Measurements from ENCODE around the gene NPY4R2. TPM values are rescaled to one million over a fixed set of nuclear protein-coding genes. Genes with fewer than 3 reads are reported as not detected.
"Not testable (repeated sequence)": the region's sequence is repeated elsewhere in the genome, so short reads cannot be mapped to it uniquely, and the experiment has no call there.

NPY4R2 gene
- total and polyA plus RNA-seq, 9 donors, result not detected

DNA sequence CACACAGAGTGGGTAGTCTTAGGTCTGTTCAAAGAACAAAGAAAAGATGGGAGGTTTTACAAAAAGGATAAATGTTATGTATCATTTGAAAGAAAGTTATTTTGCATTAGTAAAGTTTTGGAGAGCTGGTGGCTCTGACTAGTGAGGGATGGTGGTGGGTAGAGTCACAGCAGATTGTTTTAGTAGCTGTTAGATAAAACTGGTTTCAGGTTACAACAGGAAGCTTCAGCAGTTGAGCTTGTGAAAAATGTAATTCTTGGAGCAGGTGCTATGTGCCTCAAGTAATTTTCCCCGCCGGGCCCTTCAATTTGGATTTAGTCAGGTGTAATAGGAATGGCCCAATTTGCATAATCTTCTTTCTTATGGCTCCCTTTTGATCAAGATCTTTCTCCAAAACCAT lies 20.6 kb upstream of the NPY4R2 start:
- intact Hi-C loops (cut with DNase I); H3K9me3 ChIP-seq; H3K36me3 ChIP-seq; H3K4me1 ChIP-seq (ENCODE audit: insufficient read depth); DNase-seq; H3K27ac ChIP-seq; H3K4me3 ChIP-seq; H3K27me3 ChIP-seq: not testable (repeated sequence)
- no CpG with 5 or more reads among the region's 2 CpGs for WGBS, 3 donors

DNA sequence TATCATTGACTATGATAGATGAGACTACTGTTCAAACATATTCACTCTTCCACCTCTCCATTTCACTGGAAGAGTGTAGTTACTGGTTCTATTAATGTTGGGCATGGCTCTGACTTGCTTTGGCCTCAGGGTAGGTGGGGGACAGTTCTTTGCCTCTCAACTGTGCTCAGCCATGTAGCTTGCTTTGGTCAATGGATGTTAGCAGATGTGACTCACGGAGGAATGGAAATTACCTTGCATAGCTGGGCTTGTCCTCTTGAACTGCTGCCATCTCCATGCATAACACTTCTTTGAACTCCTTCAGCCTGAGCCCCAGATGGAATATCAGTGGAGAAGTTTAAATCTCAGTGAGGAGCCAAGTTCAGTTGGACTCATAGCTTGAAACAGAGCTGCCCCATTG lies 9.1 kb upstream of the NPY4R2 start:
- 100% methylated on average over 1 of the region's 1 CpG; no CpG with 5 or more reads in 2 of the 3 donors for WGBS, 3 donors
- H3K36me3 ChIP-seq; H3K4me3 ChIP-seq; DNase-seq; H3K4me1 ChIP-seq (ENCODE audit: insufficient read depth); H3K27ac ChIP-seq; H3K27me3 ChIP-seq; H3K9me3 ChIP-seq; intact Hi-C loops (cut with DNase I): not testable (repeated sequence)

DNA sequence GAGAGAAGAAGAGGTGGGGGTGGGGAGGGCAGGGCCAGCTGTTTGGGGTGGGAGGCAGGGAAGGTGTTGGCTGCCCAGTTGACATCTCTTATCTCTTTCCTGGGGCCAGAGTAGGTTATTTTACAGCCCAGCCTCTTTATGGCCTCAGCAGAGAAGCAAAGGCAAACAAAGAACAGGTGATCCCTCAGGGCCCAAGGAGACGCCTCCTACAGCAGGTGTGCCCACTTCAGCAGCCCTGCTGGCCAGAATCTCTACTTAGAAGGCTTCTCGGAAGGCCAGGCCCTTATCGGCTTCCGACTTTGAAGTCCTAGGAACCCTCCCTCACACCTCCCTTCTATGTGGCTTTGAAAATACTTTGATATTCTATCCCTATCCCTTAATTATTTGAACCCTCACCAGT lies 8.0 kb upstream of the NPY4R2 start:
- DNase-seq; H3K9me3 ChIP-seq; H3K4me1 ChIP-seq (ENCODE audit: insufficient read depth); H3K27ac ChIP-seq; intact Hi-C loops (cut with DNase I); H3K4me3 ChIP-seq; H3K27me3 ChIP-seq; H3K36me3 ChIP-seq: not testable (repeated sequence)
- 73% methylated on average over 4 of the region's 4 CpGs; no CpG with 5 or more reads in 2 of the 3 donors for WGBS, 3 donors

DNA sequence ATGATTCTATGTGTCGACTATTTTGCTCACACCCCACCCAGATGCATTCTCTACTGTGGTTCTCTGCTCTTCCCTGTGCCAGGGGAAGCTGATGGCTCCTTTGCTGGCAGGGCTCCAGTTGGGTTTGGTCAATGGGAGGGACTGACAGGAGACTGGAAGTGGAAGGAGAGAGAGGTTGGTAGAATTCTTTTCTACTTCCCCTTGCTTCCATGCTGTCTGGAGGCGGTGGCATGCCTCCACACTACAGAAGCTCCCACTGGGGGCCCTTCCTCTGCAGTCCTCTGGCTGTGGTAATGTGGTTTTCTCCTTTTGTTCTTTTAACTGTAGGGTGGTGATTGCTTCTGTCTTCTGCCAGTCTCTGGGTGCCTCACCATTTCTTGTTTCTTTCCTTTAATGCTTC lies 4.4 kb upstream of the NPY4R2 start:
- H3K4me1 ChIP-seq (ENCODE audit: insufficient read depth); H3K4me3 ChIP-seq; H3K36me3 ChIP-seq; DNase-seq; intact Hi-C loops (cut with DNase I); H3K27me3 ChIP-seq; H3K9me3 ChIP-seq; H3K27ac ChIP-seq: not testable (repeated sequence)
- no CpG with 5 or more reads among the region's 2 CpGs for WGBS, 3 donors

DNA sequence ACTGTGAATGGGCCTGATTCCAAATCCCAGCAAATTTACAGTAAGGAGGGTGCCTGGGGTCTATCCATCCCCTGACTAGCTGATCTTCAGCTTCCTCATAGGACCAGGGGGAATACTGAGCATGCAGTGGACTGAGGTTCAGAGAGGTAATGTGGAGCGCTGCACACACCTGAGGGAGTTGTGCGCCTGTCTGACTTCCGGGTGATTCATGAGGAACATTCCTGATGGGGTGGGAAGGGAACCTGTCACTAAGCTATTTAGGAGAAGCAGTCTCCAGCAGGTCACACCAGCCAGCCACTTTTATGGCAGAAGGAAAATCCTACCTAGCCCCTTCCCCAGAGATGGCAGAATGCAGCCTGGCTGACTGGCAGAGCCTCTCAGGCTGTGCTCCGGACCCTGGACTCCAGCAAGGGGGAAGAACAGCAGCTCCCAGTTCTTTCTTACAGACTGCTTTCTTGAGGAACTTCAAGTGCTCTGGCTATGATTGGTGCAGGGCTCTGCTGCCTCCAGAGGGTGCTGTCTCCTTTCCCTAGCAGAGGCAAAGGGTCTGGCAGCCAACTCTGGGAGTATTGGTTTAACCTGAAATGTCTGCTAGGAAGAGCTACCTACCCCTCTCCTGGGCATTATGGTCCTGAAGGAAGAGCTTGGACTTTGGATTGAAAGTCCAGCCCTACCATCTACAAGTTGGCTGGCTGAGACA lies 2.5 kb upstream of the NPY4R2 start:
- H3K36me3 ChIP-seq; H3K27ac ChIP-seq; H3K4me1 ChIP-seq (ENCODE audit: insufficient read depth); H3K27me3 ChIP-seq; intact Hi-C loops (cut with DNase I); H3K9me3 ChIP-seq; DNase-seq; H3K4me3 ChIP-seq: not testable (repeated sequence)
- WGBS, 3 donors, result 33% methylated on average over 1 of the region's 4 CpGs; no CpG with 5 or more reads in 2 of the 3 donors

DNA sequence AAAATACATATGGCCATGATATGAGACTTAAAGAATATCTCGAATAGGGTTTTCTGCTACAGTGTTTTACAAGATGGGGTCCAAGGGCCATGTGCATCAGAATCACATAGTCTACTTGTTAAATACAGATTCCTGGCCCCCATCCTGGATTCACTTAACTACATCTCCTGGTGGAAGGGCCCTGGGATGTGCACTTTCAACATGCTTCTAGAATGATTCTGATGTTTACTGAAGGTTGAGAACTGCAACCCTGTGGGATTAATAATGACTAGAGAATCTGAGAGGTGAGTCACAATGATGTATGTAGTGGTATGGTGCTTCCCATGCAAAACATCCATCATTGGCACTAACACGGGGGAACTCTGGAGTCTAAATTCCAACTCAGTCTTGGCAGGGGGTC lies 2.1 kb downstream of the NPY4R2 start:
- H3K36me3 ChIP-seq; H3K9me3 ChIP-seq; intact Hi-C loops (cut with DNase I); H3K4me3 ChIP-seq; H3K27me3 ChIP-seq; H3K4me1 ChIP-seq (ENCODE audit: insufficient read depth); DNase-seq; H3K27ac ChIP-seq: not testable (repeated sequence)
- WGBS, 3 donors, result 83 to 100% (median 88%) methylated on average over 1 of the region's 2 CpGs

DNA sequence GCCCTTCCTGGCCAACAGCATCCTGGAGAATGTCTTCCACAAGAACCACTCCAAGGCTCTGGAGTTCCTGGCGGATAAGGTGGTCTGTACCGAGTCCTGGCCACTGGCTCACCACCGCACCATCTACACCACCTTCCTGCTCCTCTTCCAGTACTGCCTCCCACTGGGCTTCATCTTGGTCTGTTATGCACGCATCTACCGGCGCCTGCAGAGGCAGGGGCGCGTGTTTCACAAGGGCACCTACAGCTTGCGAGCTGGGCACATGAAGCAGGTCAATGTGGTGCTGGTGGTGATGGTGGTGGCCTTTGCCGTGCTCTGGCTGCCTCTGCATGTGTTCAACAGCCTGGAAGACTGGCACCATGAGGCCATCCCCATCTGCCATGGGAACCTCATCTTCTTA lies 4.0 kb downstream of the NPY4R2 start:
- intact Hi-C loops (cut with DNase I); H3K4me3 ChIP-seq: not testable (repeated sequence)

DNA sequence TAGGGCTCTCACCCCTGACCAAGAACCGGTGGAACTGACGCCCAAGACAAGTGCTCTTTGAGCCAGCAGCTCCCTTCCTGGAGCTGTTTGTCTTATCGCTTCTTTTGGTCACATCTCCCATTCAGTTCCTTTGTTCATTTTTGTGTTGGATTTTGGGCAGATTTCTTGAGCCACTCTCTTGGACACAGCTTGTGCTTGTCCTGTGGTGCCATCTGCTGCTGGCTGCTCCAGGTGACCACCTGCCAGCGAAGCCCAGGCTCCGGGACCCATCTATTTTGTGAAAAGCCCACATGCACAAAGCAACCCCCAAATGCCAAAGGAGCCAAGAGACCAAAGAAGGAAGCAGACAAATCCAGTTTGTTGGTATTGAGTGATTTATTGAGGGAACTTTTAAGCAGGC lies 6.2 kb downstream of the NPY4R2 start:
- DNase-seq; H3K36me3 ChIP-seq; H3K27me3 ChIP-seq; H3K4me1 ChIP-seq (ENCODE audit: insufficient read depth); H3K4me3 ChIP-seq; H3K9me3 ChIP-seq; H3K27ac ChIP-seq; intact Hi-C loops (cut with DNase I): not testable (repeated sequence)
- 94 to 97% (median 96%) methylated on average over 3 of the region's 5 CpGs for WGBS, 3 donors

More for the DNA sequence above, 4.0 kb downstream of the NPY4R2 start:
- DNase-seq; H3K27me3 ChIP-seq; H3K27ac ChIP-seq; H3K36me3 ChIP-seq; H3K4me1 ChIP-seq (ENCODE audit: insufficient read depth); H3K9me3 ChIP-seq: not testable (repeated sequence)
- 97% methylated on average over 6 of the region's 10 CpGs; no CpG with 5 or more reads in 2 of the 3 donors for WGBS, 3 donors

DNA sequence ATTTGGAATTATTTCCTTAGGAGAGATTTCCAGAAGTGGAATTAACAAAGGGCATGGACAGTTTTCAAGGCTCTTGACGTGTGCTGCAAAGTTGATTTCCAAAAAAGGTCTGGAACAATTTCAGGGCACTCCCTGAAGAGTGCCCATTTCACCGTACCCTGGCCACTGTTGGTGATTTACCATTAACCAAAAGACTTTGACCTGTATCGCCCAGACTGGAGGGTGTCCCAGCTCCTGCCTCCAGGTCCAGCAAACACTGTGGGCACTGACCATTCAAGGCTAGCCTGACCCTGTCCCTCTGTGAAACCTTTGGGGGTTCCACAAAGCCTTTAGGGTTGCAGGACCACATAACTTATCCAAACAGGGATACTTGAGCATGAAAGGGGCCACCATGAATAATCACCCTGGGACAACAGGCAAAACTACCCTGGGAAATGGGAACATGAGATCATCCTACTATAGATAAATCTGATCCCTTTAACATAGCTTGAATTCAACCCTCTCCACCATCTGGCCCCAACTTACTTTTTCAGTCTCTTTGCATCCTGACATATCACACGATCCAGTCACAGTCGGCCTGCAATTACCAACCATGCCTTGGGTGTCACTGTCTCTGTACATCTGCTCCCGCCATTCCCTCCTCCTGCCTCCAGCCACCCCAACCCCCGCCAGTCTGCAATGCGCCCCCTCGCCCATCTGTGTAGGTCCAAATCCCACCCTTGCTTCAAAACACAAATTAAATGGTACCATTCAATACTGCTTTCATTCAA lies 8.9 kb downstream of the NPY4R2 start:
- DNase-seq, result not testable (repeated sequence)
- WGBS, 3 donors, result no CpG with 5 or more reads among the region's 9 CpGs

DNA sequence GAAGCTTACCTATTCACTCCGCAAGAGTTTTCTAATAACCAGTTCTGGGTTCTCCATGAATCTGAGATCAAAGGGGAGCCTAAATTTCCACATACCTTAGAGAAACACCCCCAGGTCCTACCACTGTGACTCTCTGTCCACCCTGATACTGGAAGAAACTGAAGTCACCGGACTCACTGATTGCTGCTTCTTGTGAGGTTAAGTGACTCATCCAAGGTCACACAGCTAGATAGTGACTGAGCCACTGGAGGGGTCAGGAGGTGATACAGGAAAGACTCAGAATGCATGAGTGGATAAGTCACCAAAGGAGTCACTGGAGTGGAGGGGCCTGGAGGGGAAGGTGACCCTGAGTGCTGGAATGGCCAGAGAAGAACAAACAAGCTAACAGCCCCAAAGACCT lies 9.8 kb downstream of the NPY4R2 start:
- WGBS, 3 donors, result no CpG with 5 or more reads among the region's 2 CpGs
- H3K9me3 ChIP-seq; H3K36me3 ChIP-seq; H3K27me3 ChIP-seq; intact Hi-C loops (cut with DNase I); H3K4me3 ChIP-seq; H3K27ac ChIP-seq; DNase-seq; H3K4me1 ChIP-seq (ENCODE audit: insufficient read depth): not testable (repeated sequence)

More for the DNA sequence above, 8.9 kb downstream of the NPY4R2 start:
- intact Hi-C loops (cut with DNase I); H3K27me3 ChIP-seq; H3K36me3 ChIP-seq; H3K4me1 ChIP-seq (ENCODE audit: insufficient read depth); H3K27ac ChIP-seq; H3K4me3 ChIP-seq; H3K9me3 ChIP-seq: not testable (repeated sequence)

DNA sequence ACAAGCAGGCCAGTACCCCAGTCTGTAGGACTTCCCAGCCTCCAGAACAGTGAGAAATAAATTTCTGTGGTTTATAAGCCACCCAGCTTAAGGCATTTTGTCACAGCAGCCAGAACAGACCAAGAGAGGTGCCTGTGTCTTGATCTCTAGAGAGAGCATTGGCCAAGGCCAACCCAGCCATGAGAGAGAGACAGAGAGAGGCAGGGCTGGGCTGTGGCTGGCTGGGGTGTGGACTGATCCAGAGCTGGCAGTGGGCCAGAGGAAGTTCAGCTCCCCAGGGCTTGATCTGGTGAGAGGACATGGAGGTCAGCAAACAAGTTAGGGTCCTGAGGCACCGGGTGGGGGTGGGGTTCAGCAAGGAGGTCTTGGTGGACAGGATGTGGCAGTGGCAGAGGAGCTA lies 14.4 kb downstream of the NPY4R2 start:
- H3K27ac ChIP-seq; H3K4me3 ChIP-seq; H3K36me3 ChIP-seq; H3K9me3 ChIP-seq; intact Hi-C loops (cut with DNase I); DNase-seq; H3K27me3 ChIP-seq; H3K4me1 ChIP-seq (ENCODE audit: insufficient read depth): not testable (repeated sequence)
- WGBS, 3 donors, result 88% methylated on average over 1 of the region's 1 CpG; no CpG with 5 or more reads in 2 of the 3 donors

DNA sequence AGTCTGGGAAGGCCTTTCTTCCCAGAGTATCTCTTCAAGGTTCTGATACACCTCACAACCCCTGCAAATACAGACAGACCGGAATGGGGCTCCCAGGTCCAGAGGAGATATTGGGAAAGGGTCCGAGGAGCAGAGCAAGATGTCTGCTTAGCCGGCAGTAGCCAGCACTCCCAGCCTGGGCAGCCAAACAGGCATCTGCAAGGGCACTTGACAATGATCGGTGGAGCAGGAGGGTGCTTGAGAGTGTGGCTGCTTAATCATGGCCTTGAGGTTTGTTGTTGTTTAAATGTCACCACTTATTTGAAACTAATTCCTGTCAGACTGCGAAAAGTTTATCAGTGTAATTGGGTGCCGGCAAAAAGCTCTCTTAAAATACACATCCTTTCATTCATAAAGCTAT lies 15.0 kb downstream of the NPY4R2 start:
- H3K4me3 ChIP-seq; H3K36me3 ChIP-seq; intact Hi-C loops (cut with DNase I); H3K27me3 ChIP-seq; H3K27ac ChIP-seq; DNase-seq; H3K4me1 ChIP-seq (ENCODE audit: insufficient read depth); H3K9me3 ChIP-seq: not testable (repeated sequence)
- WGBS, 3 donors, result 74% methylated on average over 3 of the region's 6 CpGs; no CpG with 5 or more reads in 2 of the 3 donors

Measured in ovary (tissue), 9 donors.